ENCODE results near the gene SAMD4A.

The SAMD4A gene

GRCh38 chr14:54807428-54807827, 240.5 kb downstream of the SAMD4A start:
- Histone ChIP-seq H3K4me3 (ENCODE audit: low read depth in 1 of 2, low read length in 1 of 2) (no peak overlapping the region), H3K36me3 (no peaks in the 10 kb centered on the region), H3K27me3 (peaks cover 6% of the 10 kb centered on the region), H3K27ac (no peak overlapping the region), H3K4me1 (ENCODE audit: control insufficient read depth in 1 of 2, insufficient read depth in 1 of 2, low read depth in 1 of 2, low read length in 1 of 2) (no peaks in the 10 kb centered on the region), H3K9me3 (no peaks in the 10 kb centered on the region)
- TF ChIP-seq, protein P1, sequence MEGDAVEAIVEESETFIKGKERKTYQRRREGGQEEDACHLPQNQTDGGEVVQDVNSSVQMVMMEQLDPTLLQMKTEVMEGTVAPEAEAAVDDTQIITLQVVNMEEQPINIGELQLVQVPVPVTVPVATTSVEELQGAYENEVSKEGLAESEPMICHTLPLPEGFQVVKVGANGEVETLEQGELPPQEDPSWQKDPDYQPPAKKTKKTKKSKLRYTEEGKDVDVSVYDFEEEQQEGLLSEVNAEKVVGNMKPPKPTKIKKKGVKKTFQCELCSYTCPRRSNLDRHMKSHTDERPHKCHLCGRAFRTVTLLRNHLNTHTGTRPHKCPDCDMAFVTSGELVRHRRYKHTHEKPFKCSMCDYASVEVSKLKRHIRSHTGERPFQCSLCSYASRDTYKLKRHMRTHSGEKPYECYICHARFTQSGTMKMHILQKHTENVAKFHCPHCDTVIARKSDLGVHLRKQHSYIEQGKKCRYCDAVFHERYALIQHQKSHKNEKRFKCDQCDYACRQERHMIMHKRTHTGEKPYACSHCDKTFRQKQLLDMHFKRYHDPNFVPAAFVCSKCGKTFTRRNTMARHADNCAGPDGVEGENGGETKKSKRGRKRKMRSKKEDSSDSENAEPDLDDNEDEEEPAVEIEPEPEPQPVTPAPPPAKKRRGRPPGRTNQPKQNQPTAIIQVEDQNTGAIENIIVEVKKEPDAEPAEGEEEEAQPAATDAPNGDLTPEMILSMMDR (IDR thresholded peaks at IDR 0.05) = no peak

DNA sequence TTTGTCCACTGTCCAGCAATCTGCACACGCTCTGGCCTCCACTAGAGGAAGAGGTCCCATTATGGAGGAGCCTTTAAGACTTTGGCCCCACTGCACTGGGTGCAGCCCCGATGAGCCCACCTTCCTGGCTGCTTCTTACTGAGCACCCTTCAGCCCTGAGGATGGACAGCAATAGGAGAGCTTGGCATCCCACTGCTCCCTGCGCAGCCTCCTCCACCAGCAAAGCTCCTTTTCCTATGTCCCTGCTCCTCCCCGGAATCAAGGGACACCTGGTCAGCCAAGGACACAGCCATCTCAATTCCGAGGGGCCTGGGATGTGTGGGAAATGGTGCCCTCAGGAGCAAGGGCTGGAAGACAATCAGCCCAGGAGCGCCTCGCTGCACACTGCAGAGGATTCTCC, 241.0 kb downstream of the SAMD4A start:
- H3K27ac ChIP-seq = no peak overlapping the region
- H3K27me3 ChIP-seq = peaks cover 6% of the 10 kb centered on the region
- H3K4me3 ChIP-seq (ENCODE audit: low read depth in 1 of 2, low read length in 1 of 2) = no peak overlapping the region
- no peaks in the 10 kb centered on the region for H3K9me3 ChIP-seq
- no peaks in the 10 kb centered on the region for H3K36me3 ChIP-seq
- no peaks in the 10 kb centered on the region for H3K4me1 ChIP-seq (ENCODE audit: control insufficient read depth in 1 of 2, insufficient read depth in 1 of 2, low read depth in 1 of 2, low read length in 1 of 2)
- TF ChIP-seq, protein P1 (IDR thresholded peaks at IDR 0.05) = no peak

- Histone ChIP-seq H3K27ac (no peak overlapping the region), H3K4me1 (ENCODE audit: control insufficient read depth in 1 of 2, insufficient read depth in 1 of 2, low read depth in 1 of 2, low read length in 1 of 2) (no peaks in the 10 kb centered on the region), H3K4me3 (ENCODE audit: low read depth in 1 of 2, low read length in 1 of 2) (no peak overlapping the region), H3K9me3 (no peaks in the 10 kb centered on the region), H3K36me3 (no peaks in the 10 kb centered on the region), H3K27me3 (peaks cover 6% of the 10 kb centered on the region)
- TF ChIP-seq, protein P1 (IDR thresholded peaks at IDR 0.05) = no peak
Measured at GRCh38 chr14:54808326-54809161, 241.6 kb downstream of the SAMD4A start.

GRCh38 chr14:54809767-54810166, 242.8 kb downstream of the SAMD4A start:
- H3K4me3 ChIP-seq (ENCODE audit: low read depth in 1 of 2, low read length in 1 of 2) = no peak overlapping the region
- H3K27ac ChIP-seq = no peak overlapping the region
- H3K4me1 ChIP-seq (ENCODE audit: control insufficient read depth in 1 of 2, insufficient read depth in 1 of 2, low read depth in 1 of 2, low read length in 1 of 2) = no peaks in the 10 kb centered on the region
- H3K36me3 ChIP-seq = no peaks in the 10 kb centered on the region
- no peaks in the 10 kb centered on the region for H3K9me3 ChIP-seq
- H3K27me3 ChIP-seq = peaks cover 1% of the 10 kb centered on the region
- TF ChIP-seq, protein P1 (IDR thresholded peaks at IDR 0.05) = no peak

GRCh38 chr14:54812617-54813016, 245.7 kb downstream of the SAMD4A start:
- no peak overlapping the region for H3K4me3 ChIP-seq (ENCODE audit: low read depth in 1 of 2, low read length in 1 of 2)
- TF ChIP-seq, protein P1 (IDR thresholded peaks at IDR 0.05) = no peak
- no peaks in the 10 kb centered on the region for H3K4me1 ChIP-seq (ENCODE audit: control insufficient read depth in 1 of 2, insufficient read depth in 1 of 2, low read depth in 1 of 2, low read length in 1 of 2)
- H3K27me3 ChIP-seq = no peaks in the 10 kb centered on the region
- H3K9me3 ChIP-seq = no peaks in the 10 kb centered on the region
- no peaks in the 10 kb centered on the region for H3K36me3 ChIP-seq
- no peak overlapping the region for H3K27ac ChIP-seq
